Caco-2 (cell line): ENCODE data around the gene IL11. TPM values are rescaled to one million over a fixed set of nuclear protein-coding genes. Genes with fewer than 3 reads are reported as not detected.

Experiments
- BruUV-seq: library from RNA; stranded (reverse); fragments of 400-500 nt; replicated peaks from 2 replicates; lab custom pipeline; 2021; lab: Mats Ljungman, UMichigan
- CTCF ChIA-PET: fragments of 300-600 bp; sonication (Branson Sonifier 250); formaldehyde crosslinking; loops from one replicate; lab custom pipeline; 2022; ENCODE audit warnings: antibody characterized with exemption; lab: Charles Lee
- POLR2A ChIA-PET: fragments of 300-600 bp; sonication (Branson Sonifier 250); formaldehyde crosslinking; loops from one replicate; lab custom pipeline; 2022; ENCODE audit warnings: antibody characterized with exemption; lab: Charles Lee
- DNase-seq, 2 experiments: peaks; one replicate each; pipeline versions ENCODE4 v3.0.0 to v3.0.0-alpha.2; 2020 to 2022
- H3K27me3 ChIP-seq: replicated peaks from 2 replicates; pipeline ENCODE4 v1.6.0; 2011; ENCODE audit warnings: low read length; ENCODE audit not compliant: control insufficient read depth, insufficient read depth
- H3K36me3 ChIP-seq: 2 replicates; pipeline ENCODE4 v1.5.1; 2011; ENCODE audit warnings: low read length; ENCODE audit not compliant: control insufficient read depth, insufficient read depth
- H3K4me1 ChIP-seq: fragments of 250-450 bp; sonication (Bioruptor Pico); 2 replicates; pipeline ENCODE4 v1.5.1; 2020; ENCODE audit warnings: mild to moderate bottlenecking
- H3K4me3 ChIP-seq: 2 replicates; pipeline ENCODE4 v1.5.1; 2011; ENCODE audit warnings: low read depth, mild to moderate bottlenecking, control low read depth, low read length
- H3K9me3 ChIP-seq: fragments of 250-450 bp; sonication (Bioruptor Pico); 2 replicates; pipeline ENCODE4 v1.5.1; 2020; ENCODE audit warnings: mild to moderate bottlenecking, moderate library complexity
- H3K27ac Mint-ChIP-seq: one replicate; pipeline ENCODE4 v1.8.0; 2022; ENCODE audit warnings: mixed read lengths; ENCODE audit not compliant: unreplicated experiment
- H3K27me3 Mint-ChIP-seq: one replicate; pipeline ENCODE4 v1.8.0; 2022; ENCODE audit warnings: mixed read lengths; ENCODE audit not compliant: insufficient read depth, unreplicated experiment
- H3K36me3 Mint-ChIP-seq: one replicate; pipeline ENCODE4 v1.8.0; 2022; ENCODE audit warnings: mild to moderate bottlenecking, mixed read lengths; ENCODE audit not compliant: insufficient read depth, unreplicated experiment
- H3K4me1 Mint-ChIP-seq: one replicate; pipeline ENCODE4 v1.8.0; 2022; ENCODE audit warnings: low read depth, mixed read lengths; ENCODE audit not compliant: unreplicated experiment
- H3K4me3 Mint-ChIP-seq: one replicate; pipeline ENCODE4 v1.8.0; 2022; ENCODE audit warnings: mild to moderate bottlenecking, moderate library complexity, mixed read lengths; ENCODE audit not compliant: unreplicated experiment
- H3K9me3 Mint-ChIP-seq: one replicate; pipeline ENCODE4 v1.8.0; 2022; ENCODE audit warnings: mixed read lengths; ENCODE audit not compliant: unreplicated experiment
- CTCF ChIP-seq, 2 experiments: fragments of 200-600 bp in 1 of 2; IDR thresholded peaks; 1 replicate in 1 of 2; 2 replicates in 1 of 2; pipeline versions ENCODE4 v1.5.1 to v1.8.0; 2011 to 2022; ENCODE audit warnings: antibody characterized with exemption in 1 of 2, control low read depth in 1 of 2, inconsistent platforms in 1 of 2, low read depth in 1 of 2, low read length in 1 of 2, mild to moderate bottlenecking in 1 of 2, moderate library complexity in 1 of 2; ENCODE audit not compliant: insufficient read depth in 1 of 2, severe bottlenecking in 1 of 2, unreplicated experiment in 1 of 2
- intact Hi-C: fragments of 100-400 bp; cut with micrococcal nuclease; formaldehyde crosslinking; loops from one replicate; pipeline ENCODE4 v1.10.0; 2022; ENCODE audit not compliant: unreplicated experiment
- total RNA-seq: library from RNA; stranded (reverse); gene quantifications from 2 replicates; pipeline ENCODE4 v1.2.3, GENCODE V29; 2022

IL11 gene
- total RNA-seq, 1 experiment from 2014 or later: 0.70 TPM

GRCh38 chr19:55390461-55390880 is 20.2 kb upstream of the IL11 start:
- Histone ChIP-seq H3K4me1 (peaks cover 18% of the 10 kb centered on the region), H3K36me3 (peaks cover 18% of the 10 kb centered on the region), H3K4me3 (no peak overlapping the region), H3K27me3 (no peaks in the 10 kb centered on the region), H3K9me3 (no peaks in the 10 kb centered on the region)
- DNase-seq: no peak
- no peaks in the 10 kb centered on the region for H3K27me3 Mint-ChIP-seq
- ChIA-PET POLR2A (interaction anchor here (0.5 to 1.5 kb wide), 2 partner anchors 17 to 55 kb away, joined by 5 to 10 read pairs; partner anchors contain the start of gene UBE2S), CTCF (no interaction called here)
- H3K4me1 Mint-ChIP-seq: peaks cover 7% of the 10 kb centered on the region
- no peaks in the 10 kb centered on the region for H3K9me3 Mint-ChIP-seq
- intact Hi-C loops: no loop called here
- peaks cover 67% of the 10 kb centered on the region for H3K36me3 Mint-ChIP-seq
- peak overlapping the region; percentile 51 for H3K27ac Mint-ChIP-seq
- H3K4me3 Mint-ChIP-seq: no peak overlapping the region
- BruUV-seq: no TSS peak
- TF ChIP-seq CTCF (IDR thresholded peaks at IDR 0.05; ENCODE audit: insufficient read depth in 1 of 2, low read depth in 1 of 2, low read length in 1 of 2, severe bottlenecking in 1 of 2, unreplicated experiment in 1 of 2): no peak

GRCh38 chr19:55389386-55390317 is 19.4 kb upstream of the IL11 start:
- H3K36me3 Mint-ChIP-seq: peaks cover 71% of the 10 kb centered on the region
- POLR2A ChIA-PET: interaction anchor here (1.5 to 2.2 kb wide), 2 partner anchors 18 to 50 kb away, joined by 10 read pairs; partner anchors contain the start of genes KMT5C and UBE2S
- H3K4me3 Mint-ChIP-seq: no peak overlapping the region
- intact Hi-C loops: loop anchor here (10.0 kb wide), 1 partner anchor 245 kb away; no protein-coding TSS in a partner anchor
- Histone ChIP-seq H3K4me1 (peaks cover 18% of the 10 kb centered on the region), H3K4me3 (no peak overlapping the region), H3K36me3 (peaks cover 18% of the 10 kb centered on the region), H3K27me3 (no peaks in the 10 kb centered on the region), H3K9me3 (no peaks in the 10 kb centered on the region)
- no peak for DNase-seq
- TF ChIP-seq CTCF (IDR thresholded peaks at IDR 0.05; ENCODE audit: insufficient read depth in 1 of 2, low read depth in 1 of 2, low read length in 1 of 2, severe bottlenecking in 1 of 2, unreplicated experiment in 1 of 2): no peak
- no peaks in the 10 kb centered on the region for H3K27me3 Mint-ChIP-seq
- CTCF ChIA-PET: interaction anchor here (0.5 kb wide), 1 partner anchor 15 kb away, joined by 6 read pairs; no protein-coding TSS in a partner anchor
- peak overlapping the region; percentile 75 for H3K27ac Mint-ChIP-seq
- peaks cover 7% of the 10 kb centered on the region for H3K4me1 Mint-ChIP-seq
- no peaks in the 10 kb centered on the region for H3K9me3 Mint-ChIP-seq
- no TSS peak for BruUV-seq

GRCh38 chr19:55387736-55388497 is 17.7 kb upstream of the IL11 start:
- POLR2A ChIA-PET: interaction anchor here (0.6 to 2.2 kb wide), 2 partner anchors 20 to 49 kb away, joined by 4 to 10 read pairs; partner anchors contain the start of genes KMT5C and UBE2S
- peak overlapping the region; percentile 70 for H3K27ac Mint-ChIP-seq
- H3K4me1 ChIP-seq: peaks cover 22% of the 10 kb centered on the region
- no peak for DNase-seq
- H3K9me3 Mint-ChIP-seq: no peaks in the 10 kb centered on the region
- no peak for TF ChIP-seq CTCF (IDR thresholded peaks at IDR 0.05; ENCODE audit: insufficient read depth in 1 of 2, low read depth in 1 of 2, low read length in 1 of 2, severe bottlenecking in 1 of 2, unreplicated experiment in 1 of 2)
- no peaks in the 10 kb centered on the region for H3K9me3 ChIP-seq
- intact Hi-C loops: loop anchor here (10.0 kb wide), 1 partner anchor 247 kb away; no protein-coding TSS in a partner anchor
- no peaks in the 10 kb centered on the region for H3K27me3 ChIP-seq
- H3K4me1 Mint-ChIP-seq: peaks cover 7% of the 10 kb centered on the region
- peak overlapping the region; percentile 5; the same call in 1 of the 2 replicates for H3K4me3 ChIP-seq
- H3K4me3 Mint-ChIP-seq: peak overlapping the region; percentile 93
- H3K36me3 Mint-ChIP-seq: peaks cover 65% of the 10 kb centered on the region
- peaks cover 18% of the 10 kb centered on the region for H3K36me3 ChIP-seq
- BruUV-seq: no TSS peak
- H3K27me3 Mint-ChIP-seq: no peaks in the 10 kb centered on the region
- CTCF ChIA-PET: interaction anchor here (0.6 kb wide), 1 partner anchor 237 kb away, joined by 3 read pairs; no protein-coding TSS in a partner anchor
